Activated CD4-positive, alpha-beta T cell treated with anti-CD3 and anti-CD28 coated beads for 36 hours (primary cell): ENCODE data around the gene DRD2. TPM values are rescaled to one million over a fixed set of nuclear protein-coding genes. Genes with fewer than 3 reads are reported as not detected.

Source experiments
- ATAC-seq: fragments of 200-7000 bp; cut with Tn5 transposase; one replicate; pipeline ENCODE4 v1.10.0; 2021; ENCODE audit warnings: mild to moderate bottlenecking, moderate library complexity
- CTCF ChIA-PET: fragments of 350-600 bp; sonication (Branson Sonifier 250); formaldehyde crosslinking; loops from one replicate; lab custom pipeline; 2021; ENCODE audit warnings: antibody characterized with exemption; lab: Charles Lee
- POLR2A ChIA-PET: fragments of 350-600 bp; sonication (Branson Sonifier 250); formaldehyde crosslinking; loops from one replicate; lab custom pipeline; 2021; ENCODE audit warnings: antibody characterized with exemption, inconsistent platforms; lab: Charles Lee
- DNase-seq: peaks from one replicate; pipeline ENCODE4 v3.0.0-alpha.2; 2020
- H3K27ac Mint-ChIP-seq: one replicate; pipeline ENCODE4 v1.8.0; 2021; ENCODE audit warnings: mixed read lengths
- H3K27me3 Mint-ChIP-seq: one replicate; pipeline ENCODE4 v1.8.0; 2021; ENCODE audit warnings: mixed read lengths
- H3K36me3 Mint-ChIP-seq: one replicate; pipeline ENCODE4 v1.8.0; 2021; ENCODE audit warnings: low read depth, mixed read lengths
- H3K4me1 Mint-ChIP-seq: one replicate; pipeline ENCODE4 v1.8.0; 2021; ENCODE audit warnings: mixed read lengths
- H3K4me3 Mint-ChIP-seq: one replicate; pipeline ENCODE4 v1.8.0; 2021; ENCODE audit warnings: mild to moderate bottlenecking, moderate library complexity, mixed read lengths
- H3K9me3 Mint-ChIP-seq: one replicate; pipeline ENCODE4 v1.8.0; 2021; ENCODE audit warnings: low read depth, mixed read lengths
- intact Hi-C, 2 experiments: fragments of 100-400 bp; cut with DNase I in 1 of 2; cut with micrococcal nuclease in 1 of 2; formaldehyde crosslinking; loops; one replicate each; pipeline versions ENCODE4 v1.14.2 to v1.15.1; 2022 to 2024; cut with DNase I, micrococcal nuclease
- total RNA-seq, 2 experiments: library from RNA; stranded (reverse); gene quantifications; one replicate each; pipeline ENCODE4 v1.2.3, GENCODE V29; 2021

DRD2 gene
- total RNA-seq, 2 experiments from 2014 or later = not detected

DNA sequence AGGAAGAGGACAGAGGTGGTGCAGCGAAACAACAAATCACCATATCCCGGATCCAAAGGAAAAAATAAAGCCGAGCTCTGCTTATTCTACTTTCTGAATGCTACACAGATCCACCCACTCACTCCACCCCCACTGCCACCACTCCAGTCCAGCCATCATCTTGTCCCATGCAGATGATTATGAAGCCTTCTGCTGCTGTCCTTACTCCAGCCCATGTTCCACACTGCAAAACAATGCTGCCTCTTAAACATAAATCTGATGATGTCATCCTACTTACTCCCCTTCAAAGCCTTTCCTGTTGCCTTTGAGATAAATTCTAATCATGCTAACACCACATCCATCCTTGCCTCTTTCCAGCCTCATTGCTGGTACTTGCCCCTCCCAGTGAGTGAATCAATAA is 6.5 kb upstream of the DRD2 start:
- ATAC-seq = no peak
- Mint-ChIP-seq H3K4me3 (no peak overlapping the region), H3K4me1 (no peaks in the 10 kb centered on the region), H3K27me3 (peaks cover 41% of the 10 kb centered on the region), H3K9me3 (no peaks in the 10 kb centered on the region), H3K27ac (no peak overlapping the region), H3K36me3 (no peaks in the 10 kb centered on the region)
- CTCF ChIA-PET = no interaction called here
- intact Hi-C loops = no loop called here
- DNase-seq = no peak
- POLR2A ChIA-PET = no interaction called here

DNA sequence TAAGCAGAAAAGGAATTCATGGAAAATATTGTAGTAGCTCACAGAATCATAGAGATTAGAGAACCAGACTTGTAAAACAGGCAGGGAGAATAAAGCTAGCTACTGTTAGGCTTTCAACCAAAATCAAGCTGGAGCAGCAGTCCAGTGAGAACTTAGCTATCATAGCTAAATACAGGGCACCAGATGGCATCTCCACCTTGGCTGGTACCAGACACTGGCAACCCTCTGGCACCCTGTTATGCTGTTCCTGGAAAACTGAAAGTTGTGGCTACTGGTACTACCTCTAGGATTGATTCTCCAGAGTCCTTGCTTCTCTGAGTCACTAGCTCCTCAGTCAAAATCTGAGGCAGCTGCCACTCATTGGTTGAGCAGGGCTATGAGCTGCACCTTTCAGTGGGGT is 6.0 kb upstream of the DRD2 start:
- DNase-seq (no peak), ATAC-seq (no peak)
- Mint-ChIP-seq H3K27ac (no peak overlapping the region), H3K9me3 (no peaks in the 10 kb centered on the region), H3K36me3 (no peaks in the 10 kb centered on the region), H3K27me3 (peaks cover 46% of the 10 kb centered on the region), H3K4me1 (no peaks in the 10 kb centered on the region), H3K4me3 (no peak overlapping the region)
- intact Hi-C loops = no loop called here
- POLR2A ChIA-PET = no interaction called here
- CTCF ChIA-PET = no interaction called here

DNA sequence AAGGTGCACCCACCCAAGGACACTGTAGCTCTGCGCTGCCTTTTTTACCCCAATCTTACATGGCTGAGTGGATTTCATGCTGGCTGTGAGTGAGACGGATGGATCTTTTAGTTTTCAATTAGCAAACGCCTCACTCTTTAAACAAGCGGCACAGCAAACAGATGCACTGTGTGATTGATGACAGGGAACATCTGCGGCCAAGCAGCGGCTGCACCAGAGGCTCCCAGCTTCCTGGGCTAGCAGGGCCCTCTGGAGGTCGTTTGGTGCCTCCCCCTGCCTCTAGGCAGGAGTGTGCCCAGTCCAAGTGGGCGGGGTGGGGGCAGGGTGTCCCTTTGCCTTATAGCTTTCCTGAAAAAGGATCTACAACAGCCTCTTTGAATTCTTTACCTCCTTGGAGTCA is 2.1 kb upstream of the DRD2 start:
- H3K36me3 Mint-ChIP-seq = no peaks in the 10 kb centered on the region
- ATAC-seq (no peak), DNase-seq (peak; percentile 10)
- POLR2A ChIA-PET = no interaction called here
- no peak overlapping the region for H3K4me3 Mint-ChIP-seq
- H3K9me3 Mint-ChIP-seq = no peaks in the 10 kb centered on the region
- CTCF ChIA-PET = no interaction called here
- H3K27ac Mint-ChIP-seq = no peak overlapping the region
- intact Hi-C loops = no loop called here
- peaks cover 62% of the 10 kb centered on the region for H3K27me3 Mint-ChIP-seq
- H3K4me1 Mint-ChIP-seq = peaks cover 9% of the 10 kb centered on the region

DNA sequence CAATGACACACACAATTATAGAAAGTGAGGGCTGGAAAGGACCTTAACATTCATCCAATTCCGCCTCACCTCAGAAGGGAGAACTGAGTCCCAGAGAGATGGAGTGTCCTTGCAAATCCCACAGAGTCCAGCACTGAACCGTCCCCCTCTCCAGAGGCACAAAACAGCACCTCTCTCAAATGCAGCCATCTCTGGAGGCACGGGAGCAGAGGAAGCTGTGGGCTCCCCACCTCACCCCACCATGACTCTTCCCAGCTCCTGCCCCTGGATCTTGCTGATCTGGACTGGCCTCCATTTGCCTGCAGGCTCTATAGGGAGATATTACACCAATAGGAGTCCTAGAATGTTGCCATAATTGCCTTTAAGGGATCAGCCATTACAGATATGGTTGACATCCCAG is 1.4 kb upstream of the DRD2 start:
- H3K27me3 Mint-ChIP-seq = peaks cover 63% of the 10 kb centered on the region
- no peaks in the 10 kb centered on the region for H3K36me3 Mint-ChIP-seq
- no peak for DNase-seq
- POLR2A ChIA-PET = no interaction called here
- H3K4me3 Mint-ChIP-seq = no peak overlapping the region
- H3K27ac Mint-ChIP-seq = no peak overlapping the region
- ATAC-seq = no peak
- CTCF ChIA-PET = no interaction called here
- intact Hi-C loops = no loop called here
- no peaks in the 10 kb centered on the region for H3K9me3 Mint-ChIP-seq
- H3K4me1 Mint-ChIP-seq = peaks cover 9% of the 10 kb centered on the region

DNA sequence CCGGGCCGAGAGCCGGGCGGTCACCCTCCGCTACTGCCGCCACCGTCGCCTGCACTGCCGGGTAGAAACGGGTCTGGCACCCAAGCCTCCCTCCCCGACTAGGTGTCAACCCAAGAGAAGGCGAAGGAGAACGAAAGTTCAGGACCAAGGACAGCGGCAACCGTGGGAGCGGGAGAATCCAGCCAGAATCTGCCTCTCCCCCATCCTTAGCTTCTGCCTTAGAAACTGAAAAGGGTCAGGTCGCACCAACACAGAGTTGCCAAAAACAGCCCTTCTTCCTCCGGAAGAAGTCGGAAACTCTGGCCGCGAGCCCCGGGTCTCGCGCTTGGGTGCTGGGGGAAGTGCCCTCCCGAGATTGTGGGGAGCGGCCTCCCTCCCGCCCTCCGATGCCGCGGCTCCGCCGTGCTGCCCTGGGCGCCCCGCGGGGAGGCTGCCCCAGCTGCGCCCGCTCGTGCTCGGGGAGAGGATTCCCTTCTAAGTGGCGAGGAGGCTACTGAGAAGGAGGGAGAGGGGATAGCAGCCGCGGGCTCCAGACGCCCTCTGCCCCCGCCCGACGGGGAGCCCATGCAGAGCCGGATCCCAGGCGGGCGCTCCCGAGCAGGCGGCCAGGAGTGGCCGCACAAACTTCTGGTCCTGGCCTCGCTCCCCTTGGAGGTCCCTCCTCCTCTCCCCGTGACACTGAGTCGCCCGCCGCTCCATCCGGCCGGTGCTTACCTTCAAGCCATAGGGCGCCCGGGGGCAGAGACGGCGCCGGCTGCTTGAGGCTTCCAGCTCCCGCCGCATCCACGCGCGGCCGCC is 637 bp downstream of the DRD2 start:
- H3K4me3 Mint-ChIP-seq = no peak overlapping the region
- no peaks in the 10 kb centered on the region for H3K36me3 Mint-ChIP-seq
- H3K4me1 Mint-ChIP-seq = peaks cover 9% of the 10 kb centered on the region
- CTCF ChIA-PET = interaction anchor here (1.0 kb wide), 1 partner anchor 56 kb away, joined by 5 read pairs; no protein-coding TSS in a partner anchor
- no peak overlapping the region for H3K27ac Mint-ChIP-seq
- intact Hi-C loops = no loop called here
- H3K9me3 Mint-ChIP-seq = no peaks in the 10 kb centered on the region
- H3K27me3 Mint-ChIP-seq = peaks cover 55% of the 10 kb centered on the region
- ATAC-seq (peak; percentile 30), DNase-seq (peak; percentile 77)
- POLR2A ChIA-PET = no interaction called here

DNA sequence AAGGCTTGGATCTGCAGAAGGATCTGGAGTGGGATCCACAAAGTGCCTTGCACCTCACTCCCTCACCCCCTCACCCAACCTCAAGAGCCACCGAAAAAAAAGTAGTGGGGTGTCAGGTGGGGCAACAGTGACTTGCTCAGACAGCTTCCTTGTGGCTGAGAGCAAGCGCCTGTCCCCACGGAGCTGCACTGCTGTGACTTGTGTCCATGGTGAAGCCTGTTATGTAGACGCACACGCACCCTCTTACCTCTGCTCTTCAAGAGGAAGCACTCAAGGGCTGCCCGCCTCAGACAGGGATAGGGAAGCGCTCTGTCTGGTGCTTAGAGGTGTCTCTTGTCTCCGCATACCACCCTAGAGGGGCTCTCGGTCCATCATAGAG is 1.2 kb downstream of the DRD2 start:
- Mint-ChIP-seq H3K27me3 (peaks cover 56% of the 10 kb centered on the region), H3K4me1 (peaks cover 9% of the 10 kb centered on the region), H3K4me3 (no peak overlapping the region), H3K27ac (no peak overlapping the region), H3K9me3 (no peaks in the 10 kb centered on the region), H3K36me3 (no peaks in the 10 kb centered on the region)
- DNase-seq (no peak), ATAC-seq (no peak)
- ChIA-PET CTCF (interaction anchor here (1.0 kb wide), 1 partner anchor 56 kb away, joined by 5 read pairs; no protein-coding TSS in a partner anchor), POLR2A (no interaction called here)
- intact Hi-C loops = no loop called here

DNA sequence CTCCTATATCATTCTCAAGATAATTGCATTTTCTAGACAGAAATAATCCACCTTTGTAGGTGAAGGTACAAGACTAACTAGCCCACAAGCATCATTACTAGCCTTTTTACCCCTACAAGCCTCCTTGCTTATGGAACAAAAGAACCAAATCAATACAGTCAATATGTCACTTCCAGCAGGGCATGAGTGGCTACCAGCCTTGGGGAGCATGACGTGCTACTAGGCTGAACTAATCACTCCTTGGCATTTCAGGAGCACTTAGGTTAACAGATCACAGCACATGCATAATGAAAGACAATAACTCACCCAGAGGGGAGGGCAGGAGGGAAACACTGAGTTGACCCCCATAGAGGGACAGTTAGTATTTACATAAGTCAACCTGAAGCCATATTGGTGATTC is 2.7 kb downstream of the DRD2 start:
- DNase-seq (no peak), ATAC-seq (no peak)
- intact Hi-C loops = no loop called here
- Mint-ChIP-seq H3K9me3 (no peaks in the 10 kb centered on the region), H3K27me3 (peaks cover 44% of the 10 kb centered on the region), H3K27ac (no peak overlapping the region), H3K4me1 (peaks cover 9% of the 10 kb centered on the region), H3K4me3 (no peak overlapping the region), H3K36me3 (no peaks in the 10 kb centered on the region)
- ChIA-PET CTCF (no interaction called here), POLR2A (no interaction called here)

DNA sequence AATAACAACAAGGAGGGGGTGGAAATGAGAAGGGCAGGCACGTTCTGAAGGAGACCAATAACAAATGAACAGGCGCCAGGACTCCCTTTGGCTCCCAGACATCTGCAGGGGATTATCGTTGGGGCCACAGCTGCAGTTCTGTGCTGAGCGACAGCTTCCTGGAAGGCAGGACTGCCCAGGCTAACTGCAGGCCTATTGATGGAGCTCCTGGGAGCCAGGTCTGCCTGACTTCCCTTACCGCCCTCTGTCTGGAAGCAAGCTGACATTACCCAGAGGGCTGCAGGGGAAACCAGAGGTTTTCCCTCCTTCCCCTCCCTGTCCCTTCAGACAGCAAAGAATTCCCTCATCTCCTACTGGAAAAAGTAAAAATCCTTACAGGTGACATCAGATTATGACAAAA is 5.0 kb downstream of the DRD2 start:
- ChIA-PET CTCF (no interaction called here), POLR2A (no interaction called here)
- no peak for ATAC-seq
- DNase-seq = no peak
- H3K4me3 Mint-ChIP-seq = no peak overlapping the region
- no peak overlapping the region for H3K27ac Mint-ChIP-seq
- no peaks in the 10 kb centered on the region for H3K36me3 Mint-ChIP-seq
- H3K4me1 Mint-ChIP-seq = peaks cover 4% of the 10 kb centered on the region
- H3K27me3 Mint-ChIP-seq = peaks cover 32% of the 10 kb centered on the region
- H3K9me3 Mint-ChIP-seq = no peaks in the 10 kb centered on the region
- intact Hi-C loops = no loop called here

DNA sequence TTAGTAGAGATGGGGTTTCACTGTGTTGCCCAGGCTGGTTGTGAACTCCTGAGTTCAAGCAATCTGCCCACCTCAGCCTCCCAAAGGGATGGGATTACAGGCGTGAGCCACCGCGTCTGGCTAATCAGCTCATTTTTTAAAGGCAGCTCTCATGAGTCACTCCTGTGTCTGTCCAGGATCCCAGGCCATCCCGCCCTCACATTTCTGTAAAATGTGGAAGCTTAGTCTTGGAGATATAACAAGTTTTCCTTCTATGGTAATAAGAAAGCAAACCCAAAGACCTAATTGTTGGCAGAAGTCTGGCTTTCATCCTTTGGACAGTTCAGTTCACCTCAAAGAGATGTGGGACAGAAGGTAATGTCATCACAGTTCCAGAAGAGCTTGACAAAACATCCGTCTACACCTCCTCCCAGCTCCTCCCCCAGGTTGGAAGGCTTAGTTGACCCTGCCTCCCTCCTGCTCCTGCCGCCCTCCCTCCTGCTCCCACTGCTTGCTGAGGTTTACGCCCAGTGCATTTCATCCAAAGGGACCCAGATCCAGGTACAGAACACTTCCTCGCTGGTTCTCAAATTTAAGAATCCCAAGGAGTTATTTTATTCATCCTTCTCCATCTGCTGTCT is 6.4 kb downstream of the DRD2 start:
- H3K36me3 Mint-ChIP-seq = no peaks in the 10 kb centered on the region
- intact Hi-C loops = no loop called here
- ChIA-PET POLR2A (no interaction called here), CTCF (no interaction called here)
- H3K9me3 Mint-ChIP-seq = no peaks in the 10 kb centered on the region
- no peak overlapping the region for H3K4me3 Mint-ChIP-seq
- H3K27me3 Mint-ChIP-seq = peaks cover 35% of the 10 kb centered on the region
- H3K27ac Mint-ChIP-seq = no peak overlapping the region
- DNase-seq (no peak), ATAC-seq (no peak)
- no peaks in the 10 kb centered on the region for H3K4me1 Mint-ChIP-seq

DNA sequence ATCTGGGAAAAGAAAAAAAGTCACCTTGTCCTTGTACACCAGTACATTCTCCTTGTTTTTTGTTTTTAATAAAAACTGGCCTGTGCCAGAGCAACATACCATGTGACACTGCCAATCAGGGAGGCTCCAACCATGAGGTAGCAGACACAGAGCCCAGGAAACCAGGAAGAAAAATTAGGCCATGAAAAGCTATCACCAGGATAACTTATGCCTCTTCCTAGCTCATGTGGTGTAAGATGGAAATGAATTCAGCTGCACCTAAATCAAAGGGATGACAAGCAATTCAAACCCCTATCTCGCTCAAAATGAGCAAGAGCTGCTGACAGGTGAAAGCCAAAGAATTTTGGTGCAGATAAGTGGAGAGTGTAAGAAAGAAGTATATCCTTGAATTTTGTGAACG is 7.7 kb downstream of the DRD2 start:
- H3K27me3 Mint-ChIP-seq = peaks cover 25% of the 10 kb centered on the region
- no peak overlapping the region for H3K4me3 Mint-ChIP-seq
- no peak for DNase-seq
- intact Hi-C loops = no loop called here
- CTCF ChIA-PET = no interaction called here
- H3K4me1 Mint-ChIP-seq = no peaks in the 10 kb centered on the region
- POLR2A ChIA-PET = no interaction called here
- no peak overlapping the region for H3K27ac Mint-ChIP-seq
- H3K9me3 Mint-ChIP-seq = no peaks in the 10 kb centered on the region
- no peaks in the 10 kb centered on the region for H3K36me3 Mint-ChIP-seq
- no peak for ATAC-seq

DNA sequence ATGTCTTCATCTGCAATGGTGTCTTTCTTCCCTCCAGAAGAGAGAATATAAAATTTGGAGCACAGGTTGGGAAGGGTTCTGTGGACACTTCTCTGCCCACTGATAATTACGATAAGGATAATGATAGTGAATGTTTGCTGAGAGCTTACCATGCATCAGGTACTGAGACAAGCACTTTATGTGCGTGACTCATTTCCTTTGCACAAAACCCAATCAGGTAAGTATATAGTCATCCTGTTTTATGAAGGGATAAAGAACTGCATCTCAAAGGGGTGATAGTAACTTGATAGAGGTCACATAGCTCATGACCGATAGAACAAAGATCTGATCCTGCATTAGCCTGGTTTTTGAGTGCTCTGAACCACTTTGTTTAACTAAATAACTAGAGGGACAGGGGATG is 9.4 kb downstream of the DRD2 start:
- Mint-ChIP-seq H3K4me1 (no peaks in the 10 kb centered on the region), H3K27me3 (peaks cover 17% of the 10 kb centered on the region)

DNA sequence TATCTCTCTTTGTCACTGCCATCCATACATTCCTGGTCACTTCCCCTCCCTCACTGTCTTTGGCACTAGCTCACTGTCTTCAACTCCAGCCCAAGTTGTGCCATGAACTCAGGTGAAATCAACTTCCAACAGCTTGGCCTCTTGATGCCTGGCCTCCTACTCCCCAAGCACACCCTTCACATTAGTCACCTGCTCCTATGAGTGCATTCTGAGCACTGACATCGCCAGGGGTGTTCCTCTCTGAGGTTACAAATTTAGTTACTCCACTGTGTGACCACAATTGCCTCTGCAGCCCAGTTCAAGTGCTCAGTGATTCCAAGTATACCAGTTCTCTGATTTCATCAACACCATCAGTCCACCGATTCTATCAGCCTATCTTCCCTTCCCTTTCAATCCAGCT is 10.8 kb downstream of the DRD2 start:
- ATAC-seq (no peak), DNase-seq (no peak)
- Mint-ChIP-seq H3K4me3 (no peak overlapping the region), H3K27ac (no peak overlapping the region), H3K9me3 (no peaks in the 10 kb centered on the region), H3K4me1 (no peaks in the 10 kb centered on the region), H3K27me3 (peaks cover 17% of the 10 kb centered on the region), H3K36me3 (no peaks in the 10 kb centered on the region)
- CTCF ChIA-PET = no interaction called here
- POLR2A ChIA-PET = no interaction called here
- intact Hi-C loops = no loop called here

More for the DNA sequence above, 9.4 kb downstream of the DRD2 start:
- intact Hi-C loops = no loop called here
- ATAC-seq (no peak), DNase-seq (no peak)
- no peak overlapping the region for H3K27ac Mint-ChIP-seq
- H3K36me3 Mint-ChIP-seq = no peaks in the 10 kb centered on the region
- POLR2A ChIA-PET = no interaction called here
- H3K9me3 Mint-ChIP-seq = no peaks in the 10 kb centered on the region
- CTCF ChIA-PET = no interaction called here
- no peak overlapping the region for H3K4me3 Mint-ChIP-seq
